Activated CD8-positive, alpha-beta memory T cell treated with anti-CD3 and anti-CD28 coated beads, Interleukin-2, amount 50 U/mL, for 24 hours (primary cell): Measurements from ENCODE around the gene NPFFR1.
"Not testable (repeated sequence)": the region's sequence is repeated elsewhere in the genome, so short reads cannot be mapped to it uniquely, and the experiment has no call there.

Experiments used
- DNase-seq: peaks from one replicate; pipeline ENCODE4 v3.0.0-alpha.2; 2020; ENCODE audit errors: extremely low read depth

NPFFR1 gene

GRCh38 chr10:70286616-70287015, 2.8 kb upstream of the NPFFR1 start:
- DNase-seq: no peak

GRCh38 chr10:70285476-70285831, 1.6 kb upstream of the NPFFR1 start:
- no peak for DNase-seq

- DNase-seq: no peak
Observed at GRCh38 chr10:70284542-70285475, 1.0 kb upstream of the NPFFR1 start.

GRCh38 chr10:70283071-70283444, 746 bp downstream of the NPFFR1 start:
- no peak for DNase-seq

- DNase-seq: no peak
Observed at GRCh38 chr10:70281609-70282008, 2.2 kb downstream of the NPFFR1 start.

- DNase-seq: no peak
Observed at GRCh38 chr10:70280099-70280498, 3.7 kb downstream of the NPFFR1 start.

- no peak for DNase-seq
Observed at GRCh38 chr10:70277396-70278030, 6.3 kb downstream of the NPFFR1 start.

- DNase-seq: no peak
Observed at GRCh38 chr10:70274643-70275042, 9.2 kb downstream of the NPFFR1 start.

- DNase-seq: no peak
Observed at GRCh38 chr10:70272925-70273316, 10.9 kb downstream of the NPFFR1 start.

GRCh38 chr10:70271996-70272924, 11.5 kb downstream of the NPFFR1 start:
- DNase-seq: no peak

- DNase-seq: no peak
Observed at GRCh38 chr10:70270952-70271351, 12.9 kb downstream of the NPFFR1 start.

GRCh38 chr10:70269741-70270140, 14.1 kb downstream of the NPFFR1 start:
- no peak for DNase-seq

GRCh38 chr10:70268376-70268775, 15.4 kb downstream of the NPFFR1 start:
- no peak for DNase-seq

- no peak for DNase-seq
Observed at GRCh38 chr10:70267161-70267933, 16.5 kb downstream of the NPFFR1 start.

- DNase-seq: no peak
Observed at GRCh38 chr10:70266701-70267100, 17.1 kb downstream of the NPFFR1 start.

GRCh38 chr10:70266056-70266455, 17.7 kb downstream of the NPFFR1 start:
- no peak for DNase-seq

GRCh38 chr10:70265032-70265689, 18.6 kb downstream of the NPFFR1 start:
- no peak for DNase-seq

- DNase-seq: no peak
Observed at GRCh38 chr10:70260734-70261133, 23.1 kb downstream of the NPFFR1 start.

GRCh38 chr10:70260259-70260658, 23.5 kb downstream of the NPFFR1 start:
- DNase-seq: no peak

GRCh38 chr10:70258216-70258615, 25.6 kb downstream of the NPFFR1 start:
- no peak for DNase-seq

- not testable (repeated sequence) for DNase-seq
Observed at GRCh38 chr10:70257816-70258215, 26.0 kb downstream of the NPFFR1 start.
